HCT116 (cell line): ENCODE measurements around the gene FSTL4.

ENCODE experiments used
- CBX3 ChIP-seq: IDR thresholded peaks from 2 replicates; pipeline ENCODE4 v1.6.1; 2012; ENCODE audit warnings: low read depth
- POLR2A ChIP-seq: IDR thresholded peaks from 2 replicates; pipeline ENCODE4 v1.7.0; 2011; ENCODE audit warnings: borderline replicate concordance; ENCODE audit not compliant: insufficient read depth, insufficient read length; ENCODE audit errors: extremely low read depth
- SIN3A ChIP-seq: IDR thresholded peaks from 2 replicates; pipeline ENCODE4 v1.6.1; 2012; ENCODE audit warnings: low read depth
- SRF ChIP-seq: IDR thresholded peaks from 2 replicates; pipeline ENCODE4 v1.6.1; 2012; ENCODE audit warnings: low read depth
- TF ChIP-seq, protein P1 (sequence below), 3 experiments: fragments of 200-600 bp in 1 of 3; sonication (generic) in 1 of 3; IDR thresholded peaks in 2 of 3; conservative IDR thresholded peaks in 1 of 3; 2 replicates each; pipeline ENCODE4 v1.5.1; 2012 to 2017; ENCODE audit warnings: low read depth in 2 of 3, low read length in 2 of 3, antibody characterized with exemption in 1 of 3, borderline replicate concordance in 1 of 3, control low read depth in 1 of 3, mild to moderate bottlenecking in 1 of 3, mixed read lengths in 1 of 3, mixed run types in 1 of 3, moderate library complexity in 1 of 3; ENCODE audit not compliant: insufficient read depth in 1 of 3
- TF ChIP-seq, protein P2 (sequence below): IDR thresholded peaks from 2 replicates; pipeline ENCODE4 v1.6.1; 2012; ENCODE audit warnings: low read depth
- TF ChIP-seq, protein P3 (sequence below): IDR thresholded peaks from 2 replicates; pipeline ENCODE4 v1.6.1; 2012

DNA sequence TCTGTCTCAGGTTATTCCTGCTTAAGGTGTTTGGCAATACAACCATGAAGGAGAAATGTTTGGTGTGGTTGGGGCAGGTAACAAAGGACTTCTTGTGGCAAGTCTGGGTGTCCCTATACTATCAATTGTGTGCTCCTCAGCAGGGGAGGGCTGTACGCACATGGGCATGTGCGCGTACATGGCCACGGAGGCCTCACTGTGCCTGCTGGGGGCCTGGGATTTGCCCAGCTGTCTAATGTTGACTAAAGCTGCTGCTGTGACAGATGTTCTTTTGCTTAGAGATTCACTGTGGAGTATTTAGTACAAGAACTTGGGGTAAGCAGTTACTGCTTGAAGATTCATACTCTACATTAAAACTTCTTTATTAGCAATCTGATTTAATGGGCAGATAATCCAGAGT, 463.0 kb downstream of the FSTL4 start:
- TF ChIP-seq, protein P1, sequence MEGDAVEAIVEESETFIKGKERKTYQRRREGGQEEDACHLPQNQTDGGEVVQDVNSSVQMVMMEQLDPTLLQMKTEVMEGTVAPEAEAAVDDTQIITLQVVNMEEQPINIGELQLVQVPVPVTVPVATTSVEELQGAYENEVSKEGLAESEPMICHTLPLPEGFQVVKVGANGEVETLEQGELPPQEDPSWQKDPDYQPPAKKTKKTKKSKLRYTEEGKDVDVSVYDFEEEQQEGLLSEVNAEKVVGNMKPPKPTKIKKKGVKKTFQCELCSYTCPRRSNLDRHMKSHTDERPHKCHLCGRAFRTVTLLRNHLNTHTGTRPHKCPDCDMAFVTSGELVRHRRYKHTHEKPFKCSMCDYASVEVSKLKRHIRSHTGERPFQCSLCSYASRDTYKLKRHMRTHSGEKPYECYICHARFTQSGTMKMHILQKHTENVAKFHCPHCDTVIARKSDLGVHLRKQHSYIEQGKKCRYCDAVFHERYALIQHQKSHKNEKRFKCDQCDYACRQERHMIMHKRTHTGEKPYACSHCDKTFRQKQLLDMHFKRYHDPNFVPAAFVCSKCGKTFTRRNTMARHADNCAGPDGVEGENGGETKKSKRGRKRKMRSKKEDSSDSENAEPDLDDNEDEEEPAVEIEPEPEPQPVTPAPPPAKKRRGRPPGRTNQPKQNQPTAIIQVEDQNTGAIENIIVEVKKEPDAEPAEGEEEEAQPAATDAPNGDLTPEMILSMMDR (IDR thresholded peaks at IDR 0.05 in 2 of 3, conservative IDR thresholded peaks at IDR 0.05 in 1 of 3; ENCODE audit: borderline replicate concordance in 1 of 3, insufficient read depth in 1 of 3, low read depth in 2 of 3, low read length in 2 of 3): no peak
- TF ChIP-seq CBX3 (no peak), POLR2A (no peak), SIN3A (no peak), SRF (no peak)
- TF ChIP-seq, protein P2, sequence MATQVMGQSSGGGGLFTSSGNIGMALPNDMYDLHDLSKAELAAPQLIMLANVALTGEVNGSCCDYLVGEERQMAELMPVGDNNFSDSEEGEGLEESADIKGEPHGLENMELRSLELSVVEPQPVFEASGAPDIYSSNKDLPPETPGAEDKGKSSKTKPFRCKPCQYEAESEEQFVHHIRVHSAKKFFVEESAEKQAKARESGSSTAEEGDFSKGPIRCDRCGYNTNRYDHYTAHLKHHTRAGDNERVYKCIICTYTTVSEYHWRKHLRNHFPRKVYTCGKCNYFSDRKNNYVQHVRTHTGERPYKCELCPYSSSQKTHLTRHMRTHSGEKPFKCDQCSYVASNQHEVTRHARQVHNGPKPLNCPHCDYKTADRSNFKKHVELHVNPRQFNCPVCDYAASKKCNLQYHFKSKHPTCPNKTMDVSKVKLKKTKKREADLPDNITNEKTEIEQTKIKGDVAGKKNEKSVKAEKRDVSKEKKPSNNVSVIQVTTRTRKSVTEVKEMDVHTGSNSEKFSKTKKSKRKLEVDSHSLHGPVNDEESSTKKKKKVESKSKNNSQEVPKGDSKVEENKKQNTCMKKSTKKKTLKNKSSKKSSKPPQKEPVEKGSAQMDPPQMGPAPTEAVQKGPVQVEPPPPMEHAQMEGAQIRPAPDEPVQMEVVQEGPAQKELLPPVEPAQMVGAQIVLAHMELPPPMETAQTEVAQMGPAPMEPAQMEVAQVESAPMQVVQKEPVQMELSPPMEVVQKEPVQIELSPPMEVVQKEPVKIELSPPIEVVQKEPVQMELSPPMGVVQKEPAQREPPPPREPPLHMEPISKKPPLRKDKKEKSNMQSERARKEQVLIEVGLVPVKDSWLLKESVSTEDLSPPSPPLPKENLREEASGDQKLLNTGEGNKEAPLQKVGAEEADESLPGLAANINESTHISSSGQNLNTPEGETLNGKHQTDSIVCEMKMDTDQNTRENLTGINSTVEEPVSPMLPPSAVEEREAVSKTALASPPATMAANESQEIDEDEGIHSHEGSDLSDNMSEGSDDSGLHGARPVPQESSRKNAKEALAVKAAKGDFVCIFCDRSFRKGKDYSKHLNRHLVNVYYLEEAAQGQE: no peak
- TF ChIP-seq, protein P3, sequence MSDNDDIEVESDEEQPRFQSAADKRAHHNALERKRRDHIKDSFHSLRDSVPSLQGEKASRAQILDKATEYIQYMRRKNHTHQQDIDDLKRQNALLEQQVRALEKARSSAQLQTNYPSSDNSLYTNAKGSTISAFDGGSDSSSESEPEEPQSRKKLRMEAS: no peak
